PFSK-1 (cell line): ENCODE data around the gene GRIFIN.

ENCODE experiments used
- POLR2AphosphoS5 ChIP-seq: IDR thresholded peaks from 2 replicates; pipeline ENCODE4 v1.6.1; 2012; ENCODE audit warnings: low read depth, mild to moderate bottlenecking, control low read depth, low read length, moderate library complexity
- SIN3A ChIP-seq: IDR thresholded peaks from 2 replicates; pipeline ENCODE4 v1.6.1; 2012; ENCODE audit warnings: mild to moderate bottlenecking, low read length, moderate library complexity, borderline replicate concordance; ENCODE audit not compliant: insufficient read depth
- TAF1 ChIP-seq: IDR thresholded peaks from 2 replicates; pipeline ENCODE4 v1.6.1; 2012; ENCODE audit warnings: low read length, control low read depth, borderline replicate concordance; ENCODE audit not compliant: insufficient read depth
- TF ChIP-seq, protein P1 (sequence below), 2 experiments: IDR thresholded peaks; 2 replicates each; pipeline versions ENCODE4 v1.6.1 to v1.8.0; 2011 to 2012; ENCODE audit warnings: low read depth in 2 of 2, low read length in 2 of 2, control low read depth in 1 of 2, inconsistent platforms in 1 of 2, mild to moderate bottlenecking in 1 of 2, moderate library complexity in 1 of 2; ENCODE audit not compliant: insufficient read depth in 1 of 2

DNA sequence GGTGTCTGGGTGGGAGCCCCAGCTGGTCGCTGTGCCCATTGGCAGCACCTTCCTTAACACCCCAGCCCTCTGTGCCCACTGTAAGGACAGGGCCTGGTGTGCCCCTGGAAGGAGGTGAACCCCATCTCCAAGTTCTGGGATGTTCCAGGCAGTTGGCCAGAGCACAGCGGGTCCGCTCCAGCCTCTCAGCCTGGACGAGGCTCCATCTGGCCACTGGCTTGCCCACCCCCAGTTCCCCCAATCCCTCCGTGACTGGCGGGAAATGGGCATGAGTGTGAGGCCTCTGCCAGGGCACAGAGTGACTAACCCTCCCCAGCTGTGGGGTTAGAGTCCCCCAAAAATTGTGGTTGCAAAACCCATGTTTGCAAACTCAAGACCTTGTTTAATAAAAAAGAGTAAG, 15.6 kb downstream of the GRIFIN start:
- TF ChIP-seq POLR2AphosphoS5, result no peak
- TF ChIP-seq, protein P1, sequence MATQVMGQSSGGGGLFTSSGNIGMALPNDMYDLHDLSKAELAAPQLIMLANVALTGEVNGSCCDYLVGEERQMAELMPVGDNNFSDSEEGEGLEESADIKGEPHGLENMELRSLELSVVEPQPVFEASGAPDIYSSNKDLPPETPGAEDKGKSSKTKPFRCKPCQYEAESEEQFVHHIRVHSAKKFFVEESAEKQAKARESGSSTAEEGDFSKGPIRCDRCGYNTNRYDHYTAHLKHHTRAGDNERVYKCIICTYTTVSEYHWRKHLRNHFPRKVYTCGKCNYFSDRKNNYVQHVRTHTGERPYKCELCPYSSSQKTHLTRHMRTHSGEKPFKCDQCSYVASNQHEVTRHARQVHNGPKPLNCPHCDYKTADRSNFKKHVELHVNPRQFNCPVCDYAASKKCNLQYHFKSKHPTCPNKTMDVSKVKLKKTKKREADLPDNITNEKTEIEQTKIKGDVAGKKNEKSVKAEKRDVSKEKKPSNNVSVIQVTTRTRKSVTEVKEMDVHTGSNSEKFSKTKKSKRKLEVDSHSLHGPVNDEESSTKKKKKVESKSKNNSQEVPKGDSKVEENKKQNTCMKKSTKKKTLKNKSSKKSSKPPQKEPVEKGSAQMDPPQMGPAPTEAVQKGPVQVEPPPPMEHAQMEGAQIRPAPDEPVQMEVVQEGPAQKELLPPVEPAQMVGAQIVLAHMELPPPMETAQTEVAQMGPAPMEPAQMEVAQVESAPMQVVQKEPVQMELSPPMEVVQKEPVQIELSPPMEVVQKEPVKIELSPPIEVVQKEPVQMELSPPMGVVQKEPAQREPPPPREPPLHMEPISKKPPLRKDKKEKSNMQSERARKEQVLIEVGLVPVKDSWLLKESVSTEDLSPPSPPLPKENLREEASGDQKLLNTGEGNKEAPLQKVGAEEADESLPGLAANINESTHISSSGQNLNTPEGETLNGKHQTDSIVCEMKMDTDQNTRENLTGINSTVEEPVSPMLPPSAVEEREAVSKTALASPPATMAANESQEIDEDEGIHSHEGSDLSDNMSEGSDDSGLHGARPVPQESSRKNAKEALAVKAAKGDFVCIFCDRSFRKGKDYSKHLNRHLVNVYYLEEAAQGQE (IDR thresholded peaks at IDR 0.05; ENCODE audit: insufficient read depth in 1 of 2, low read depth in 2 of 2, low read length in 2 of 2), result no peak
- TF ChIP-seq TAF1, result no peak
- TF ChIP-seq SIN3A, result no peak
